ENCODE data around the gene MVD. TPM values are rescaled to one million over a fixed set of nuclear protein-coding genes. Genes with fewer than 3 reads are reported as not detected.

The MVD gene
- total and polyA plus RNA-seq, 10 of the 15 experiments (the other 5 are each of a cell fraction or from before 2014, with no cell fraction given) = 5.0 to 147 (median 65.0) TPM

DNA sequence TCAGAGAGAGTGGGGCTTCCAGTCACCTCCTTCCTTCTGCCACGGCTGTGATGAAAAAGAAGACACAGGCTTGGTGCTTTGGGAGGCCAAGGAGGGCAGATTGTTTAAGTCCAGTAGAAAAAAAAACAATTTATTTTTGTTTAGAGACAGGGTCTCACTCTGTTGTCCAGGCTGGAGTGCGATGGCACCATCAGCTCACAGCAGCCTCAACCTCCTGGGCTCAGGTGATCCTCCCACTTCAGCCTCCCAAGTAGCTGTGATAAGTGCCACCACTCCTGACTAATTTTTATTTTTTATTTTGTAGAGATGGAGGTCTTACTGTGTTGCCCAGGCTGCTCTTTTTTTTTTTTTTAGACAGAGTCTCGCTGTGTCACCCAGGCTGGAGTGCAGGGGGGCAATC is 2.7 kb upstream of the MVD start (continued):
- TF ChIP-seq FOXK2 (IDR thresholded peaks at IDR 0.05) = no peak
- no peak for TF ChIP-seq BACH1 (IDR thresholded peaks at IDR 0.05; ENCODE audit: borderline replicate concordance)
- TF ChIP-seq, protein P1, sequence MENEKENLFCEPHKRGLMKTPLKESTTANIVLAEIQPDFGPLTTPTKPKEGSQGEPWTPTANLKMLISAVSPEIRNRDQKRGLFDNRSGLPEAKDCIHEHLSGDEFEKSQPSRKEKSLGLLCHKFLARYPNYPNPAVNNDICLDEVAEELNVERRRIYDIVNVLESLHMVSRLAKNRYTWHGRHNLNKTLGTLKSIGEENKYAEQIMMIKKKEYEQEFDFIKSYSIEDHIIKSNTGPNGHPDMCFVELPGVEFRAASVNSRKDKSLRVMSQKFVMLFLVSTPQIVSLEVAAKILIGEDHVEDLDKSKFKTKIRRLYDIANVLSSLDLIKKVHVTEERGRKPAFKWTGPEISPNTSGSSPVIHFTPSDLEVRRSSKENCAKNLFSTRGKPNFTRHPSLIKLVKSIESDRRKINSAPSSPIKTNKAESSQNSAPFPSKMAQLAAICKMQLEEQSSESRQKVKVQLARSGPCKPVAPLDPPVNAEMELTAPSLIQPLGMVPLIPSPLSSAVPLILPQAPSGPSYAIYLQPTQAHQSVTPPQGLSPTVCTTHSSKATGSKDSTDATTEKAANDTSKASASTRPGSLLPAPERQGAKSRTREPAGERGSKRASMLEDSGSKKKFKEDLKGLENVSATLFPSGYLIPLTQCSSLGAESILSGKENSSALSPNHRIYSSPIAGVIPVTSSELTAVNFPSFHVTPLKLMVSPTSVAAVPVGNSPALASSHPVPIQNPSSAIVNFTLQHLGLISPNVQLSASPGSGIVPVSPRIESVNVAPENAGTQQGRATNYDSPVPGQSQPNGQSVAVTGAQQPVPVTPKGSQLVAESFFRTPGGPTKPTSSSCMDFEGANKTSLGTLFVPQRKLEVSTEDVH (IDR thresholded peaks at IDR 0.05; ENCODE audit: low read depth, partially characterized antibody) = no peak
- TF ChIP-seq, protein P2, sequence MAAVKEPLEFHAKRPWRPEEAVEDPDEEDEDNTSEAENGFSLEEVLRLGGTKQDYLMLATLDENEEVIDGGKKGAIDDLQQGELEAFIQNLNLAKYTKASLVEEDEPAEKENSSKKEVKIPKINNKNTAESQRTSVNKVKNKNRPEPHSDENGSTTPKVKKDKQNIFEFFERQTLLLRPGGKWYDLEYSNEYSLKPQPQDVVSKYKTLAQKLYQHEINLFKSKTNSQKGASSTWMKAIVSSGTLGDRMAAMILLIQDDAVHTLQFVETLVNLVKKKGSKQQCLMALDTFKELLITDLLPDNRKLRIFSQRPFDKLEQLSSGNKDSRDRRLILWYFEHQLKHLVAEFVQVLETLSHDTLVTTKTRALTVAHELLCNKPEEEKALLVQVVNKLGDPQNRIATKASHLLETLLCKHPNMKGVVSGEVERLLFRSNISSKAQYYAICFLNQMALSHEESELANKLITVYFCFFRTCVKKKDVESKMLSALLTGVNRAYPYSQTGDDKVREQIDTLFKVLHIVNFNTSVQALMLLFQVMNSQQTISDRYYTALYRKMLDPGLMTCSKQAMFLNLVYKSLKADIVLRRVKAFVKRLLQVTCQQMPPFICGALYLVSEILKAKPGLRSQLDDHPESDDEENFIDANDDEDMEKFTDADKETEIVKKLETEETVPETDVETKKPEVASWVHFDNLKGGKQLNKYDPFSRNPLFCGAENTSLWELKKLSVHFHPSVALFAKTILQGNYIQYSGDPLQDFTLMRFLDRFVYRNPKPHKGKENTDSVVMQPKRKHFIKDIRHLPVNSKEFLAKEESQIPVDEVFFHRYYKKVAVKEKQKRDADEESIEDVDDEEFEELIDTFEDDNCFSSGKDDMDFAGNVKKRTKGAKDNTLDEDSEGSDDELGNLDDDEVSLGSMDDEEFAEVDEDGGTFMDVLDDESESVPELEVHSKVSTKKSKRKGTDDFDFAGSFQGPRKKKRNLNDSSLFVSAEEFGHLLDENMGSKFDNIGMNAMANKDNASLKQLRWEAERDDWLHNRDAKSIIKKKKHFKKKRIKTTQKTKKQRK (IDR thresholded peaks at IDR 0.05; ENCODE audit: low read depth, low read length) = no peak

DNA sequence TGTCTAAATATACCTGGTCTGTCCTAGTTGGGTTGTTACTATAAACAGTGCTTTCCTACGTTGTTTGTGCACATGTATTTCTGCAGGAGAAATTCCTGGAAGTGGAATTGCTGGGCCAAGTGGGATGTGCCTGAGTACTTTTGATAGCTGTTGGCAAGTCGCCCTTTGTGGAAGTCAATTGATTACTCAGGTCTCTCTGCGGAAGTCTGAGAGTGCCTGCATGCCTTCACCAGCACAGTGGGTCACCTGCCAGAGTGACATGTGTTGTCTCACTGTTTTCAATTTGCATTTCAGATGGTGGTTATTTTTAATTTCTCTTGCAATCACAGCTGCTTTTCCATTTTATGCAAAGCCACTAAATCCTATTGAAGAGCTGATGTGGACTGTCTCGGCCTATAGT is 2.3 kb upstream of the MVD start:
- ChIA-PET RAD21 (ENCODE audit: unreplicated experiment) (interaction anchor here (1.4 kb wide), 1 partner anchor 16 kb away, joined by 5 read pairs; no protein-coding TSS in a partner anchor), CTCF (interaction anchor here (0.6 to 2.0 kb wide), 8 partner anchors 15 to 553 kb away, joined by 3 to 12 read pairs (median 4); partner anchors contain the start of gene ZNF778), SMC1A (ENCODE audit: uncharacterized antibody, unreplicated experiment) (interaction anchor here (0.8 to 1.0 kb wide), 3 partner anchors 9 to 35 kb away, joined by 3 read pairs; no protein-coding TSS in a partner anchor), POLR2A (interaction anchor here (0.8 to 2.0 kb wide), 6 partner anchors 16 to 40 kb away, joined by 3 to 15 read pairs (median 6); no protein-coding TSS in a partner anchor)
- no peak for DNase-seq (ENCODE audit: low read depth, low spot score)
- peaks cover 6% of the 10 kb centered on the region; the same call in 1 of the 2 replicates for H3K4me1 ChIP-seq (ENCODE audit: control insufficient read depth, insufficient read depth, low read length)
- no peak for FAIRE-seq
- intact Hi-C loops (cut with micrococcal nuclease; ENCODE audit: unreplicated experiment) = no loop called here
- H3K9me3 ChIP-seq (replicated peaks; ENCODE audit: control insufficient read depth, insufficient read depth, low read length) = no peaks in the 10 kb centered on the region
- in situ Hi-C loops (cut with MboI) = no loop called here
- H3K4me2 ChIP-seq (ENCODE audit: control insufficient read depth, insufficient read depth) = 0 out of 2 replicates have a peak overlapping the region, but pooled peaks have one; percentile 32
- no peak overlapping the region for H2AFZ ChIP-seq (ENCODE audit: control insufficient read depth, low read depth, low read length)
- H3K27me3 ChIP-seq (replicated peaks in 1 of 2; ENCODE audit: control insufficient read depth in 2 of 2, insufficient read depth in 2 of 2, low read length in 1 of 2) = no peaks in the 10 kb centered on the region
- no TSS peak for BruUV-seq (replicated peaks)
- ATAC-seq = no peak
- no peaks in the 10 kb centered on the region for H3K36me3 ChIP-seq (ENCODE audit: control insufficient read depth in 2 of 2, insufficient read depth in 2 of 2, low read length in 1 of 2)
- no peaks in the 10 kb centered on the region for H4K20me1 ChIP-seq (ENCODE audit: control insufficient read depth, insufficient read depth)
- no peak overlapping the region for H3K4me3 ChIP-seq
- 23% methylated on average over 4 of the region's 4 CpGs for WGBS (ENCODE audit: insufficient coverage, insufficient replicate concordance, low lambda C conversion rate, missing lambda C conversion rate)
- H3K79me2 ChIP-seq (ENCODE audit: control insufficient read depth, insufficient read depth, low read length) = peaks cover 30% of the 10 kb centered on the region
- no peak overlapping the region for H3K27ac ChIP-seq (ENCODE audit: control insufficient read depth, insufficient read depth)
- H3K9ac ChIP-seq (ENCODE audit: control insufficient read depth, insufficient read depth, low read length) = no peak overlapping the region
- TF ChIP-seq, protein P3, sequence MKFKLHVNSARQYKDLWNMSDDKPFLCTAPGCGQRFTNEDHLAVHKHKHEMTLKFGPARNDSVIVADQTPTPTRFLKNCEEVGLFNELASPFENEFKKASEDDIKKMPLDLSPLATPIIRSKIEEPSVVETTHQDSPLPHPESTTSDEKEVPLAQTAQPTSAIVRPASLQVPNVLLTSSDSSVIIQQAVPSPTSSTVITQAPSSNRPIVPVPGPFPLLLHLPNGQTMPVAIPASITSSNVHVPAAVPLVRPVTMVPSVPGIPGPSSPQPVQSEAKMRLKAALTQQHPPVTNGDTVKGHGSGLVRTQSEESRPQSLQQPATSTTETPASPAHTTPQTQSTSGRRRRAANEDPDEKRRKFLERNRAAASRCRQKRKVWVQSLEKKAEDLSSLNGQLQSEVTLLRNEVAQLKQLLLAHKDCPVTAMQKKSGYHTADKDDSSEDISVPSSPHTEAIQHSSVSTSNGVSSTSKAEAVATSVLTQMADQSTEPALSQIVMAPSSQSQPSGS (IDR thresholded peaks at IDR 0.05; ENCODE audit: low read length) = no peak
- no peak for TF ChIP-seq RAD51 (IDR thresholded peaks at IDR 0.05)
- TF ChIP-seq KDM1A (IDR thresholded peaks at IDR 0.05; ENCODE audit: borderline replicate concordance) = no peak
- TF ChIP-seq KAT2A (conservative IDR thresholded peaks at IDR 0.05; ENCODE audit: control insufficient read depth, low read depth, low read length) = no peak
- no peak for TF ChIP-seq IKZF1 (conservative IDR thresholded peaks at IDR 0.05)
- no peak for TF ChIP-seq ASH2L (IDR thresholded peaks at IDR 0.05; ENCODE audit: borderline replicate concordance, low read depth)
- TF ChIP-seq EZH2 (IDR thresholded peaks at IDR 0.05; ENCODE audit: borderline replicate concordance, control insufficient read depth, low read depth, low read length) = no peak
- TF ChIP-seq ZNF274 (IDR thresholded peaks at IDR 0.05; ENCODE audit: insufficient read depth, insufficient read length) = no peak
- TF ChIP-seq MXI1 (IDR thresholded peaks at IDR 0.05; ENCODE audit: low read depth, low read length) = no peak
- TF ChIP-seq, protein P4, sequence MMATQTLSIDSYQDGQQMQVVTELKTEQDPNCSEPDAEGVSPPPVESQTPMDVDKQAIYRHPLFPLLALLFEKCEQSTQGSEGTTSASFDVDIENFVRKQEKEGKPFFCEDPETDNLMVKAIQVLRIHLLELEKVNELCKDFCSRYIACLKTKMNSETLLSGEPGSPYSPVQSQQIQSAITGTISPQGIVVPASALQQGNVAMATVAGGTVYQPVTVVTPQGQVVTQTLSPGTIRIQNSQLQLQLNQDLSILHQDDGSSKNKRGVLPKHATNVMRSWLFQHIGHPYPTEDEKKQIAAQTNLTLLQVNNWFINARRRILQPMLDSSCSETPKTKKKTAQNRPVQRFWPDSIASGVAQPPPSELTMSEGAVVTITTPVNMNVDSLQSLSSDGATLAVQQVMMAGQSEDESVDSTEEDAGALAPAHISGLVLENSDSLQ (IDR thresholded peaks at IDR 0.05) = no peak

All from GM12878 (cell line).